Activated CD4-positive, alpha-beta T cell treated with anti-CD3 and anti-CD28 coated beads, Interleukin-2, amount 10 ng/mL, durations not matched to agents 24 days and 14 days (primary cell): Measurements from ENCODE around the gene ACVR1B. TPM values are rescaled to one million over a fixed set of nuclear protein-coding genes. Genes with fewer than 3 reads are reported as not detected.

Experiments used
- DNase-seq: peaks from one replicate; pipeline ENCODE4 v3.0.0; 2022
- H3K27ac Mint-ChIP-seq: one replicate; pipeline ENCODE4 v1.8.0; 2022; ENCODE audit warnings: mild to moderate bottlenecking, mixed read lengths
- H3K27me3 Mint-ChIP-seq: one replicate; pipeline ENCODE4 v1.8.0; 2022; ENCODE audit warnings: mixed read lengths
- H3K36me3 Mint-ChIP-seq: one replicate; pipeline ENCODE4 v1.8.0; 2022; ENCODE audit warnings: low read depth, mild to moderate bottlenecking, mixed read lengths
- H3K4me1 Mint-ChIP-seq: one replicate; pipeline ENCODE4 v1.8.0; 2021; ENCODE audit warnings: mixed read lengths
- H3K4me3 Mint-ChIP-seq: one replicate; pipeline ENCODE4 v1.8.0; 2022; ENCODE audit warnings: mild to moderate bottlenecking, moderate library complexity, mixed read lengths
- H3K9me3 Mint-ChIP-seq: one replicate; pipeline ENCODE4 v1.8.0; 2021; ENCODE audit warnings: mixed read lengths
- intact Hi-C: fragments of 100-400 bp; cut with micrococcal nuclease; formaldehyde crosslinking; loops from one replicate; pipeline ENCODE4 v1.15.1; 2023
- total RNA-seq: library from RNA; stranded (reverse); gene quantifications from 2 replicates; pipeline ENCODE4 v1.2.3, GENCODE V29; 2022

ACVR1B gene
- total RNA-seq, 1 donor from 2014 or later = 8.1 TPM

DNA sequence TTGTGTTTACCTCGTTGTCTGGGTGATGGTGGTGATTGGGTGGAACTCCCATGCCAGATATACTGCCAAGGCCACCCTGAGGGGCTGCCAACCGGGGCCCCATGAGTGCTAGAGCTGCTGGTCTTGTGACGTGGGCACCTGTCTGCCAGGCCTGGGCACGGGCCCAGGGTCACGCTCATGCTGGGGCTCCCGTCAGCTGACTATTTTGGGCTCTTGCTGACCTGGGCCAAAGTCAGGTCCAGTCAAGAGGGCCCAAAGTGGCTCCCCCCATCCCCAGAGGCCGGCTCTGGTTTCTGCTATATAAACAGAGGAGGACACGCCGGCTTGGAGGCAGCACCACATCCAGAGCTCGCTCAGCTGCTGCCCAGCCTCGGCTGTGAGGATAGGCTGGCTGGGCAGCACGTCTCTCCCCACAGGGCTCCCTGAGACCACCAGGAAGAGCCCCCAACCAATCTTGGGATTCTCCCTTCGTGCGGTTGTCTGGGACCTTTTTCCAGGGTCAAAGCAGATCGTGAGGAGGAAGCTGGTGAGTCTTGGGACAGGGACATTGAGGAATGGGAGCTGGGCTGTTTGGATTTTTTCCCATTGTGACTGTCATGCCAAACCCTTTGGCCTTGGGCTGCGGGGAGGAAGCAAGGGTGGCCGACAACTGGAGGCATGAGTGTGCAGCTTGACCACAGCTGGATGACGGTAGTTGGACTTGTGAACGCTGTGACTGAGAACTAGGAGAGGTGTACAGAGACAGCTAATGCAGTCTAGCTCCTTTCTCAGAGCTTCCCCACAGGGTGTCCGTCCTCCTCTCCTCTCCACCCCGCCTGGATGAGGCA is 92.1 kb downstream of the ACVR1B start:
- H3K27me3 Mint-ChIP-seq = no peaks in the 10 kb centered on the region
- H3K9me3 Mint-ChIP-seq = no peaks in the 10 kb centered on the region
- intact Hi-C loops = no loop called here
- DNase-seq = no peak
- no peaks in the 10 kb centered on the region for H3K36me3 Mint-ChIP-seq
- peaks cover 32% of the 10 kb centered on the region for H3K4me1 Mint-ChIP-seq
- no peak overlapping the region for H3K4me3 Mint-ChIP-seq
- H3K27ac Mint-ChIP-seq = no peak overlapping the region

DNA sequence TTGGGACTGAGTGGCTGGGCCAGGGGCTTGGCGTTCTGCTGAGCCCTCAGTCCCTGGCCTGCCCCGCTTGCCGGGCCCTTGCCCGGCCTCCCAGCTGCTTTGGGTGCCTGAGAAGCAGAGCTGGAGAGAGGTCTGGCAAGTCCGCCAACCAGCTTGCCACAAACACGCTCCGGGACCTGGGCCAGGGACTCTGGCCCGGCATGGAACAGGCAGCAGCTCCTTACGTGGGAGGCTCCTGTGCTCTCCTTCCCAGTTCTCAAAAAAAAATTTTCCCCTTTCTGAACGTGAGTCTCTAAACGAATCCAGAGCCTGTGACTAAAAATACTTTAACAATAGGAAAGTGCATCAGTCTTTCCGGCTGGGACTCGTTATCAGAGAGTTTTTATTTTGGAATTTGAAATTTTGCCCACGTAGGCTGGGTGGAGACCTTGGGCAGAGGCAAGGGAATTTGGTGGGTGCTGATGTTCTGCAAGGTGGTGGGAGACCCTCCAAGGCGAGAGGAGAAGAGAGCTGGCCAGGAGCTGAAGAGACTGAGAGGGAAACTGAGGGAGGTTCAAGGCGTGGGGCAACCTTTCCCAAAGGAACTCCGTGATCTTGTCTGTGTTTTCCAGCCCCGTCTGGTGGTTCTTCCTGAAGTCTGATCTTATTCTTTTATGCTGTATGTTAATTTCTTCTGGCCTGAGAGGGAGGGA is 92.9 kb downstream of the ACVR1B start:
- intact Hi-C loops = no loop called here
- no peaks in the 10 kb centered on the region for H3K36me3 Mint-ChIP-seq
- peaks cover 34% of the 10 kb centered on the region for H3K4me1 Mint-ChIP-seq
- H3K4me3 Mint-ChIP-seq = no peak overlapping the region
- DNase-seq = no peak
- H3K9me3 Mint-ChIP-seq = no peaks in the 10 kb centered on the region
- peaks cover 3% of the 10 kb centered on the region for H3K27me3 Mint-ChIP-seq
- H3K27ac Mint-ChIP-seq = peak overlapping the region; percentile 42

DNA sequence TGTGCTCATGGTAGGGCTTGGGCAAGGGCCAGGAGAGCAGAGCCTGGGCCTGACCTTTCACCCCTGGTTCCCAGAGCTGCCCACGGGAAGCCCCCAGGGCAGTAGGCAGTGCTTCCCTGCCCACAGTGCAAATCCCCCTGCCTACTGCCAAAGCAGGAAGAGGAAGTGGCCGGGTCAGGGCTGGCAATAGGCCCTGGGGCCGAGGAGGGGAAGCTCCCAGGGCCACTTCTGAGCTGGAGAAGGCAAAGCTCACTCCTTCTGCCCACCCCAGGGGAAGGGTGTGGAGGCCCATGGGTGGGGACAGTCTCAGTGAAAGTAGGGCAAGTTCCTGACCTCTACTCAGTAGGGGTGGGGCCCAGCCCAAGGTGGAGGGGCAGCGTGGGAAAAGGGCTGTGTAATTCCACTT is 94.3 kb downstream of the ACVR1B start:
- Mint-ChIP-seq H3K4me3 (no peak overlapping the region), H3K4me1 (peaks cover 35% of the 10 kb centered on the region), H3K27ac (peak overlapping the region; percentile 45), H3K9me3 (no peaks in the 10 kb centered on the region), H3K27me3 (peaks cover 5% of the 10 kb centered on the region), H3K36me3 (no peaks in the 10 kb centered on the region)
- DNase-seq = no peak
- intact Hi-C loops = no loop called here

Other genes starting within 250 kb of the ACVR1B start
- gene FIGNL2, start 103.0 kb upstream of the ACVR1B start, total RNA-seq = 0.30 and 0.33 TPM in 2 replicates
- gene ANKRD33, start 63.6 kb upstream of the ACVR1B start, total RNA-seq = not detected in 2 replicates
- gene ACVRL1, start 44.2 kb upstream of the ACVR1B start, total RNA-seq = not detected in 2 replicates
- 10.4 and 12.4 TPM in 2 replicates for gene TAMALIN, start 55.2 kb downstream of the ACVR1B start, total RNA-seq
- 55.0 and 57.7 TPM in 2 replicates for gene NR4A1, start 99.7 kb downstream of the ACVR1B start, total RNA-seq
- 51.2 and 61.4 TPM in 2 replicates for gene ATG101, start 118.3 kb downstream of the ACVR1B start, total RNA-seq
- 0.19 TPM in 1 of 2 replicates, not detected in the other for gene SMIM41, start 128.0 kb downstream of the ACVR1B start, total RNA-seq
- gene KRT80, start 240.3 kb downstream of the ACVR1B start, total RNA-seq = not detected in 2 replicates